GM18502 (cell line): ENCODE data around the gene MARF1.

Experiments
- ATAC-seq: cut with Tn5 transposase; IDR thresholded peaks from one replicate; pipeline ENCODE4 v1.9.1; 2021; ENCODE audit warnings: mild to moderate bottlenecking; ENCODE audit not compliant: unreplicated experiment, poor library complexity

MARF1 gene

DNA sequence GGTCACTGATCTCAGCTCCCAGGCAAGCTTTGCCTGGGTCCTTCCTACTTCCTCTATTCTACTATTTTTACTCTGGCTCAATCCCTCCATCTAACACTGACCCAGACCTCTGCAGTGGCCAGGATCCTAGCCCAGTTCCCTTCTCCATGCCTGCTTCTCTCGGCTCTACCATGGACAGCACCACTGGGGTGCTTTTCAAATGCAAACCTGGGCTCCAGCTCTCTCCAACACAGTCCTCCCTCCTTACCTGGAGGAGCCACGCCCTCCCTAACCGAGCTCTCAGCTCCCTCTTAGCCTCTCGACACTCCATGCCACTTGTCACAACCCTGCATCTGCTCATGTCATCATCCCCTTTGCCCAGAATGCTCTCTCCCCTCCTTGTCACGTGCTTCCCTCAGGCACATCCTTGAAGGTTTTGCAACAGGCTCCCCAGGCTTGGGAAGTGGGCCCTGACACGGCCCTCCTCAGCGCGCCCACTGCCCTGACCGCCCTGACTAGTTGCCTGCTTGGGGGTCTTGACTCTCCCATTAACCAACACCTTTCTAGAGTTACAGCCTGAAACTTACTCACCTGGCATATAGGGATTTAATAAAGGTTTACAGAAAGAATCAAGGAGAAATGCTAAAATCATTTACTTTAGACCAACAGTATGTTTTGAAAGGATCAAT, 41.6 kb downstream of the MARF1 start:
- ATAC-seq: no peak

DNA sequence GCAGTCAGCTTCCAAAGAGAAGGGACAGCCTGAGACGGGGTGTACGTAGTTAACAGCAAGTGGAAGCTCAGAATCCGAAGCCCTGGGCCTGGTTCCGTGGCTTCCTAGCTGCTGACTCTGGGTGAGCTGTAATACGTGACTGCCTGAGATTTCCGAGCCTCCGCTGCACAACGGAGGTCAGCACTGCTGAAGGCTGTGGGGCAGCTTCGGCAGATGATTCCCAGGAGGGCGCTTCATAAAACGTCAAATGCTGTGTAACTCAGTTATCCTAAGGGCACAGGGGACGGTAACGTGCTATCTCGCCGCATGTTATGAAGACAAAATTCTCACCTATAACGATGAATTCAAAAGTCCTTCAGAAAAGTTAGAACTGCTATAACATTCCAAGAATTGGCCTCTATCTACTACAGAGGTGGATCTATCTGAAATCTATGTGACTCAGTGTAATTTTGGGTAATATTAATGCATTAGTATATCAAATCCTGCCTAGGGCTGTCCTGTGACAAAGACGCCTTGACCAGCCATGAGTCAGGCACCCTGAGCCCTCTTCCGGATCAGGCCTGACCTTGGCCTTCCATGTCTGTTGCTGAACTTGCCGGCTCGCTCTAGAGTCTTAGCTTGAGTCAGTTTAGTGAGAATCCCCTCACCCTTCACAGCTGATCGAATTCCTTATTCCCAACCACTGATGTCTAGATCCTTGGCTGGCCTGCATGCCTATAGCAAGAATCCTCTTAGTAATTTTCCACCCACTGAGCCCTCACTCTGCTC, 43.5 kb downstream of the MARF1 start:
- no peak for ATAC-seq

DNA sequence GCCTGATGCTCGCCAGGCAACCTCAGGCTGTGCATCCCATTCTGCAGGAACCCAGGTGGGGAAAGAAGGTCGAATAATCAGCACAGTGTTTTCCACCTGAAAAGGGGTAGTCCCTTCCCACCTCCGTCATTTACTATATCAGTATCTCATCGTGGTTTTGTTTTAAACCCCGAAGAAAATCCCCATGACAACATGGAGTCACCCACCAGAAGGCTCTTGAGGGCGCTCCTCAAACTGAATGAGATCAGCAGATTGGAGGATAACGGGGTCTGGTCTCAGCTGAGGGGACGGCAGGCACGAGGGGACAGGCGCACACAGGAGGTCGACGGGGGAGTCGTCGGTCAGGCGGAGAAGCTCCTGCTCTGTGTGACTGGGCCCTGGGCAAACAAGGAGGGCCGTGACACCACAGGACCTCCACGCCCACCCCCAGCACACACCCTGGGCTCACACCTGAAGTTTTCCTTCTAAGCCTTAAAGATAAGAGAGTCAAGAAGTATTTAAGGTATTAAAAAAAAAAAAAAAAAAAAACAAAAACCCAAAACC, 44.2 kb downstream of the MARF1 start:
- ATAC-seq: no peak

DNA sequence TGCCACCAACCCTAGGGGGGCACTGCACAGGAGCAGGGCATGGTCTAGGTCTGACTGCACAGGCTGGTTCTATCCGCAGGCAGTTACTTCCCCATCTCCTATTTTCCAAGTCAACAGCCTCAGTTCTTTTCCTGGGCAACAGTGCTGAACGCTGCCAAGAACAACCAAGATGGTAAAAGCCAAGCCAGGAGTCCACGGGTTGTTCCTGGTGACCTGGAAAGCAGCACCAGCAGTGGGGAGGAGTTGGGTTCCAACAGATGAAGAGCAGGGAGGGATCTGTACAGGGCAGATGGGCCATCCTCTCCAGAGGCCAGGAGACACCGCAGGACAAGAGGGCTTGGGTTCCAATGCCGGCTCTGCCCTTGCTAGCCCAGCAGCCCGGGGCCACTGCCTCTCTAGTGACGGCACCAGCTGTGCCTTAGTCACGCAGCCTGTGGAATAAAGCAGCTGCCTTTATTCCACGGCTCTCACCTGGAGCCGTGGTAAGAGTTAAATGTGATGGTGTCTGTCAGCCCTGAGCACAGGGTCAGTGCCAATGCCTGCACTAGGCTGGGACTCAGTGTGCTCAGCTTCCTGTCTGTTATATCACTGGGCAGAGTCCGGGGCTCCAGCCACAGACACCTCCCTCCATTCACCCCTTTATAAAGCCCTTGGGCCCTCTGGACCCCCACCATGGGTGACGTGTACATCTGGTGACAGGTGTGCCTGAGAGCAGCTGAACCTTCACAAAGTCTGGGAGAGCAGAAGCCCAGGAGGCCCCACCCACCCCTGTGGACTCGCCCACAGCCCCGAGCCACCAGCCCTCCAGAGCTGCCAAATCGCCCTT, 44.9 kb downstream of the MARF1 start:
- no peak for ATAC-seq

DNA sequence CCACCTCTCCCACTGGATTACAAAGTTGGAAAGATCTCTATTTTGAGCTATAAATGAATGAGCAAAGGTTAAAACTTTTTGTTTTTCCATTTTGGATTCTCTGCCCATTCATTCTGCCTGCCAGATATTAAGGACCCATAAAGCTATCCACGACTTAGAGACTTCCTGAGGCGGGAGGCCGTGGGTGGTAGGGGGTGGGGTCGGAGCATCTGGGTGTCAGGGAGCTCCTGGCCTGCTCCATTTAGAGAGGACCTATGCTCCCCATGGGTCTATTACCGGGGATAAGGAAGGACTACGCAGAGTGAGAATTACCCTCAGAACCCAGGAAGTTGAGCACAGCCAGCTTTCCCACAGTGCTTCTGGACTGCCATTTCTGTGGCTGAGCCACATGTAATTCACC, 45.8 kb downstream of the MARF1 start:
- ATAC-seq: no peak

DNA sequence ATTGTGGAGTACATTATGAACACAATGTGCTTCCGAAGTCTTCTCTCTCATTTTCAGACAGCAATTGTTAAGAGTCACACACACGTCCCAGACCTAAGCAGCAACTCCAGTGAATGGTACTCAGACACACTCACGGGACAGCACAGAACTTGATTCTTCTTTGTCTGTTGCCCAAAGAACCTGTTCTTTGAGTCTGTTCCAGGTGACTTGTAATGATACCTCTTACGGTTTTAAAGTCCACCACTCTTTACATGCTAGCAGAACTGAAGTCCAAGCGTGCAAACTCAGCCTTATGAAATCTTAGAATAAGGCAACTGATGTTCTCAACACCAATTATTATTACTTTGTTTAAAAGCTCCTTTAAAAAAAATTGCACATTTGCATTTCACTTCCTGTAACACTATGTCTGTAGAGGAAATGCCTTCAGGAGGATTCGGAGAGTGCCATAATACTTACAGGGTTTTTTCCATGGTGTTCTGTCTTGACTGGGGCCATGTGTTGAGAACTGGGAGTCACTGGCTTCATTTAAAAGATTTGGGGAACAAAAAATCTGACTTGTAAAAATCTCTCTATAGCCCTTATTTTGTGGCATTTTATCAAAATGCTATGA, 48.1 kb downstream of the MARF1 start:
- no peak for ATAC-seq

DNA sequence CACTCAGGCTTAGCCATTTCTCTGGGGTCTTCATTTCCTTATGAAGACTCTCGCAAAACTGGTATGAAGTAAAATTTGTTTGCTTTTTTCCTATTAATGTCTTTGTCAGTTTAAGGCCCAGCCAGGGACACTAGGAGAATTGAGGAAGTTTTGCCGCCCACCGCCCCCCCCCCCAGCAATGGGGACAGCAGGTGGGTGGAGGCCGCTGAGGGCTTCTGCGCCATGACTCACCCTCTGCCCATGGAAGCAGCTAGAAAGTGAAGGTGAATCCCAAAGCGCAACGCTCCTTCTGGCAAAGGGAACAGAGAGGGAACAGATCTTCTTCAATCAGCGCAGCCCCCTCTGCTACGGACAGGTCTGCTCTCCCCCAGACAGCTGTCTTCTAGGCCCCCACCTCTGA, 49.7 kb downstream of the MARF1 start:
- no peak for ATAC-seq

DNA sequence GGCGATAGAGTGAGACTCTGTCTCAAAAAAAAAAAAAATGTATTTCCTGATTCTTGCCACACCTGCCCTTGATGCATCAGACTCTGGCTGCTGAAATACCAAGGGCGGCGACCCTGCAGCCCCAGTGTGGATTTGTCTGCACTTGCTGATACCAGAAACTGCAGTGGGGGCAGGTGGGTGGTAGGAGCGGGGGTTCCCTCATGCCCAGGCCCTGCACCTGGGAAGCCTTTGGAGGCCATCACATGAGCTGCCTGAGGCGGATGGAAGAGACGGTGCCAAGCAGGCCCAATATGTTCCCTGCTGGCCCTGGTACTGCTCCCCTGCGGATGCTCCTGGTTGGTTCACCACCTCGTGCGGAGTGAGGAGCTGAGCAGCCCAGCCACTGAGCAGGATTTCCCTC, 50.6 kb downstream of the MARF1 start:
- no peak for ATAC-seq

DNA sequence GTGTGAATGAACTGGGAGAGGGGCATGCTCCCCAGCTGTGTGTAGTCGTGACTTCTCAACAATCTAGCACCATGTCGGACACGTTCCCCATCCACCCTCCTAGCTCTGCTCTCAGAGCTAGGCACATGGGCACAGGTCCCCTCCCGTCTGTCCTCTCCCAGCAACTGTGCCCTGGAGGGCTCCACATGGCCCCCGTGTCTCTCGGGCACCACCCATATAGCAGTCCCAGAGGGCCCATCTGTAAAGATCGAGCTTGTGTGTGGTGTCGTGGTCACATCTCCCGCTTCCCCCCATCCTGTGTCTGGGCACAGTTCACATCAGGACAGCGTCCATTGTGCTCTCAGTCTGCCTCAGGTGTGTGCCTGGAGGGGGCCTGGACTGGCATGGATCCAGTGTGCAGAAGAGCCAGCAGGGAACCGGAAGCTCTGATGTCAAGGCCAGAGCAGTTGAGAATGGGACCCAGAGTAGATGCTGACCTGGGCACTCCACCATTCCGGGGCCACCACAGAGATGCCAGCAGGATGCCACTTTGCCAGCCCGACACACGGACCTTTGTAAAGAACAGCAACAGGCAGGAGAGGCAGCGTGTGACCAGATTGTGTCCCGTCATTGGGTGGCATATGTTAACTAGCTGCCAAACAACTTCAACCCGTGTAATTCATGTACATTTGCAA, 55.7 kb downstream of the MARF1 start:
- ATAC-seq: no peak

DNA sequence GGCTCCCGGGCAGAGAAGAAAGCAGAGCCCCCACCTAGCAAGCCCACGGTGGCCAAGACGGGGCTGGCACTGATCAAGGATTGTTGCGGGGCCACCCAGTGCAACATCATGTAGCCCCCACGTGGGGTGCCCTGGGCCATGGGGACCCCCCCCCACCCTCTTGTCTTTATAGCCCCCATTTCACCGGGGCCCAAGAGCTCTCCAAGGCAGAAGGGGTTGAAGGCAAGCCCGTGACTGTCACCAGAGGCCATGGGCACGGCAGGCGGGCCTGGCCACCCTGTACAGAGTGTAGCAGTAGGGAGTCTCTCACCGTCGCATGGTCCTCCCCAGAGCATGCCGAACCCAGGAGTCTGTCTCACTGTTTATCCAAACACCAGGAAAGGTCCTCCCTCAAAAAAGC, 56.2 kb downstream of the MARF1 start:
- no peak for ATAC-seq

DNA sequence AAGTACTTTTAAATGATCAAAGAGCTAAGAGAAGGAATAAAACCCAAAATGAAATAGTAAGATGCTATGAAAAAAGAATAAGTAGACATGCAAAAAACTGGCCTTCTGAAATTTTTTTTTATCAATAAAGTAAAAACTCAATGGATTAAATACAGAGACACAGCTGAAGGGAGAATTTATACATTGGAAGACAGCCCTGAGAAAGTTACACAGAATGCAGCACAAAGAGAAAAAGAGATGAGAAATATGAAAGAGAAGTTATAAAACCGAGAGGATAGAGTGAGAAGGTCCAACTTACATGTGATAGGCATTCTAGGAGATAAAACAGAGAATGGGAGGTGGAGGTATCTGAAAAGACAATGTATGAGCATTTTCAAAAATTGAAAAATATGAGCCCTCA, 57.0 kb downstream of the MARF1 start:
- no peak for ATAC-seq

DNA sequence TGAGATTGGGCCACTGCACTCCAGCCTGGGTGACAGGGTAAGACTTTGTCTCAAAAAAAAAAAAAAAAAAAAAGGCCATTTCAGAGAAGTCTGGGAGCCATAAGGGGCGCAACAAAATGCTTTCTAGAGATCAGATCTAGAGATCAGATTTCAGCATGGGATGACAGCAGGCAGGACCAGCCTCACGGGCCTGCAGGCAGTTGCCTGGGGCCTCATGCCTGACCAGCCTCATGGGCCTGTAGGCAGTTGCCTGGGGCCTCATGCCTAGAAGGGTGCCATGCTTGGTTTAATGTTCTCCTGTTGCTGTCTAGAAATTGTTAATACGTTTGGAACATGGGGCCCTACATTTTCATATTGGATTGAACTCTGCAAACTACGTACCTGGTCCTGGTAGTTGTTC, 59.4 kb downstream of the MARF1 start:
- ATAC-seq: no peak

DNA sequence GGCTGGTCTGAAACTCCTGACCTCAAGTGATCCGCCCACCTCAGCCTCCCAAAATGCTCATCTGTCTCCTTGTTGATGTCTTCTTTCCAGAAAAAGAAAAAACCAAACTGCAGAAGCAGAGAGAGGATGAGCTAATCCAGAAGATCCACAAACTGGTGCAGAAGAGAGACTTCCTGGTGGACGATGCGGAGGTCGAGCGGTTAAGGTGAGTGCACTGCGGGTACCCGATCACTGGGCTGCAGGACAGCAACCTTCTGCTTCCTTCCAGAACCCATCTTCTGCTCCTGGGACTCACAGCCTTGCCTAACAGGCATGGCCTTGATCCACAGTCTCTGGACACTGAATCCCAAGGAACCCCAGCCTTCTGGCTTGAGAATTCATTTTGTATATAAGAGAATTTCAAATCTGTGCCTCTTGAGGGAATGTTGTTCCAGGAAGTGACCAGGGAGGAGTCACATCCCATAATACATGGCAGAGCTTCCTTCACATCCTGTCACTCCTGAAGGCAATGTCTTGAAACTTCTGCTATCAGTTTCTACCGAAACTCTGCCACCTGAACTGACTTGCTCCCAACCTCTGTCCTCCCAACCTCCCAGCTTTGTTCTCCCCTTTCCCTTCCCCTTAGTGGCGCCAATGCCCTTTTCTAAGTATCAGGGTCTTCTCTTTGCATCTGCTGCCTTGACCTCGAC, 61.7 kb downstream of the MARF1 start:
- ATAC-seq: no peak

DNA sequence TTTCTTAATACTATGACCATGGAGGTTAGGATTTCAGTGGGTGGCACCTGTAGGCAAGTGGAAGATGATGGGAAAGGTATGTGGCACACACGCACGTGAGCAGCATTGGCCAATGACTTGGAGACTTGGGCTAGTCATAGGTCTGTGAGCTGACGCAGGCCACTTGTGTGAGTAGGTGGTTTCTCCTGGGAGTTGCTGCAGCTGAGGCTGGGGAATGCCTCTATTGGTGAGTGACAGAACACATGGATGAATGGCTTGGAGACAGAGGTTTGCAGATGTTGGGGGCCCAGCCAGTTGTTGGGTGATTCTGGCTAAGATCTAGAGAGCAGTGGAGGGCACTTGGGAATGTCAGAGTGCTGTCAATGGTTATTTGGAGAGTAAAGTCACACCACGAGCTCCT, 64.1 kb downstream of the MARF1 start:
- no peak for ATAC-seq

DNA sequence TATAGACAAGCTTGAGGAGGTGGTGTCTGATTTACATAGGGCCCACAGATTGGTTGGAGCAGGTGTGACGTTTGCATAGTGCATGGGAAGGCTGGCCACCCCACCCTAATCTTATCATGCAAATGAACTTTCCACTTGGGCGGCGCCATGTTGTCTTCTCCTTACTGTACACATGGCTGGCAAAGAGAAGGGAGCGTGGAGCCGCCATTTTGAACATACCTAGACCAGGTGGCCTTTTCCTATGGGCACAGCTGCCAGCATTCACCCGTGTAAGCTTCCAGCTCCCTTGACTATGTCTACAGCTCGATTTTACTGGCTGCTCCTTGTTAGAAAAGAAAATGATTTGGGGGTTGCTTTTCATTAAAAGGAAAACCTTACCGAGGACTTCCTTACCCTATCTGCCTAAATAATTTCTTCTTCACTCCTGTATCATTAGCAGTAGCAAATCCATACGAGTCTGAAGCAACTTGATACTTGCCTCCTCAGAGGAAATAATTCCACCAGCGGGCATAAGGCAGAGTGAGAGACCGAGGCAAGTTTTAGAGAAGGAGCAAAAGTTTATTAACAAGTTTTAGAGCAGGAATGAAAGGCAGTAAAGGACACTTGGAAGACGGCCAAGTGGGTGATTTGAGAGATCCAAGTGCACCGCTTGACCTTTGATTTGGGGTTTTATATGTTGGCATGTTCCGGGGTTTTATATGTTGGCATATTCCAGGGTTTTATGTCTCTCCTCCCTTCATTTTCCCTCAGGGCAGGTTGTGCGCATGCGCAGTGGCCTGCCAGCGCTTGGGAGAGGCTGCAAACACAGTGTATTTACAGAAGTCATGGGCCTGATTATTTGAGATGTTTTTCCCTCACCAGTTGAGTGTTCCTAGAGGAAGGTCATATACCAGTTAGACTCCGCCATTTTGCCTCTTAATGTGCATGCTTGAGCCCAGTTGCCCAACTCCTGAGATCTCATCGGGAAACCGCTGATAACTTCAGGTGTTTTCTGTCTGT, 65.7 kb downstream of the MARF1 start:
- ATAC-seq: no peak

DNA sequence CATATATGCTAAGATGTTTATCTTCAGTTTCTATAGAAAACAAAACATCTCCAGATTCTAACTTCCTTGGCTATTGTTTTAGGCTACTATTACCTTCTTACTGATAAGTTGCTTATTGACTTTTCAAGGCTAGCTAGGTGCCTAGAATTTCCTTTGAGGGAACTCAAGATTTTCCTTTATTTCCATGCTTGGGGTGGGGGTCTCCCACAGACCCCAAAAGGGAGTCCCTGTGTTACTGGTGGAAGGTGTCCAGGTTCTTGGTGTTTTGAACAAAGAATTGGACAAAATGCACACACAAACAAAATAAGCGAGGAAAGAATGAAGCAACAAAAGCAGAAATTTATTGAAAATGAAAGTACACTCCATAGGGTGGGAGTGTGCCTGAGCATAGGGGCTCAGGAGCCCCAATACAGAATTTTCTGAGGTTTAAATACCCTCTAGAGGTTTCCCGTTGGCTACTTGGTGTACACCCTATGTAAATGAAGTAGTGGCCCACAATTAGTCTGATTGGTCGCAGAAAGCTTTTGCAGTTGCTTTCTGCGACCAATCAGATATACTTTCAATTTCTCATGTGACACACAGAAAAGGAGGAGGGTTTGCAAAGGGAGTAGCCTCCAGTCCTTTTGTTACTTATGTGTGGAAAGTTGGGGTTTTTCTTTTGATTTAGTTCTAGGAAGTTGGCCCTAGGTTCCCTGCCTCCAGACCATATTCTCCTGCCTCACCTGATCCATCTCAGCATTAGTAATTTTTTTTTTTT, 67.5 kb downstream of the MARF1 start:
- ATAC-seq: no peak

DNA sequence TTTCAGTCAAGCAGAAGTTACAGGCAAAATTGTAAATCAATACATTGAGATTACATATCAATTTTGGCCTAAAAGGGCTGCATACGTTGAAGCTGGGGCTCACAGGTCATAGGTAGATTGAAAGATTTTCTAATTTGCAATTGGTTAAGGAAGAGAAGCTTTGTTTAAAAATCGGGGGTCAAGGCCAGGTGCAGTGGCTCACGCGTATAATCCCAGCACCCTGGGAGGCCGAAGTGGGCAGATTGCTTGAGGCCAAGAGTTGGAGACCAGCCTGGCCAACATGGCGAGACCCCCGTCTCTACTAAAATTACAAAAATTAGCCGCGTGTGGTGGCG, 68.4 kb downstream of the MARF1 start:
- ATAC-seq: no peak
